HG03460 (cell line): ENCODE data around the gene MYH9.
A peak's percentile ranks its signal among the peaks of the same experiment; 100 is the strongest.

Experiments
- ATAC-seq: cut with Tn5 transposase; IDR thresholded peaks from one replicate; pipeline ENCODE4 v1.9.1; 2021; ENCODE audit not compliant: unreplicated experiment

MYH9 gene

GRCh38 chr22:36386900-36387708, 663 bp downstream of the MYH9 start:
- no peak for ATAC-seq

- peak; percentile 26 for ATAC-seq
Observed at GRCh38 chr22:36386351-36386899, 1.3 kb downstream of the MYH9 start.

DNA sequence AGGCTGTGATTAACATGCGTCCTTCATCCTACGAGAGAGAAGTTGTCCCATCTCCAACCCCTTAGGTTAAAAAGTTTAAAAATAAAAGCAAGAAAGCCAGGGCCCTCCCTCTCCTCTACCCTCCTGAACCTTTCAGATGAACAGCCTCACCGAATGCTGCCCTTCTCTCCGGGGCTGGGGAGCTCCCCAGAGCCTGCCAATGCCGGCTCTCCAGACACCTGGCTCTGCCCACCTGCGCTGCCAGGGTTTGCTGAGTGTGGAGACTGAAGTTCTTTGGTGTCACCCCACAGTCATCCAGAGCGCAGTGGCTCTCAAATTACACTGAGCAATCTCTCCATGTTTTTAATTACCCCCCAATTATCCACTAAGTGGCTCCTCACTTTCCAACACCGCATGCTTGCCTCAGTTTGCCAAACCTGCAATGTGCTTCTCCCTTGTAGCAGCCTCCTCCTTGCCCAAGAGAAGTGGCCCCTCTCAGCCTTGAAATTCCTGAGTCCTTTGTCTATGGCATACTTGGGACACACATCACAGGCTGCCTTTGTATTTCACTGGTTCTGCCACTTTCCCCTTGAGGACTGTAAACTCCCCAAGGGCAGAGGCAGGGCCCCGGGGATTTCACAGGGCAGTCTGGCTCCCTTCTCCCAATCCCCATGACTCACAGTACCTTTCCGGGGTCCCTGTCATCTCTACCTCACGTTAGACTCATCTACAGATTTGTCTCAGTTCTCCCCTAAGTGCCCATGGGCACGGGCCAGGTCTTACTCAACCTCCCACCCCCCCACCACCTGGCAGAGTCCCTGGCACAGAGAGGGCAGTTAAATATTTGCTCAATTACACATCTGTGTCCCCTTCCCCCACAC, 2.0 kb downstream of the MYH9 start:
- ATAC-seq, result peak; percentile 7

GRCh38 chr22:36384766-36385481, 2.8 kb downstream of the MYH9 start:
- ATAC-seq, result no peak

- no peak for ATAC-seq
Observed at GRCh38 chr22:36383110-36383581, 4.6 kb downstream of the MYH9 start.

DNA sequence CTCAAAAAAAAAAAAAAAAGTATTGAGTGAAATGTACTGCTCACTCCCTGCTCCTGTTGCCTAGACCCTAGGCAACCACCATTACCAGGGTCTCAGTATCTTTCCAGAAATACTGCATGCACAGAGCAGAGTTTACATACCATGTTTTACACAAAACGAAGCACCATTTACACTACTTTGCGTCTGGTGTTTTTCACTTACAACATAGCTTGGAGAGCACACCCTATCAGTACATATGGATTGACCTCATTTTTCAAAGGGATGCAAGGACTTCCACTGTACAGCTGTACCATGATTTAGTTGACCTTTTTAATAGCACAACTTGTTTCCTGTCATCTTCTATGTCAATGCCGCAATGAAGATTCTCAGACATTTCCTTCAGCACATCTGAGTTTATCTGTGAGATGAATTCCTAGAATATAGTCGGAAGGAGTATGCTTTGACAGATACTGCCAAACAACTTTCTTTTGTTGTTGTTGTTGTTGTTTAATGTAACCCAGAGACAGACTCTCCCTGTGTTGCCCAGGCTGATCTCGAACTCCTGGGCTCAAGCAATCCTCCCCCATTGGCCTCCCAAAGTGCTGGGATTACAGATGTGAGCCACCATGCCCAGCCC, 6.1 kb downstream of the MYH9 start:
- no peak for ATAC-seq

- no peak for ATAC-seq
Observed at GRCh38 chr22:36379593-36380361, 8.0 kb downstream of the MYH9 start.

DNA sequence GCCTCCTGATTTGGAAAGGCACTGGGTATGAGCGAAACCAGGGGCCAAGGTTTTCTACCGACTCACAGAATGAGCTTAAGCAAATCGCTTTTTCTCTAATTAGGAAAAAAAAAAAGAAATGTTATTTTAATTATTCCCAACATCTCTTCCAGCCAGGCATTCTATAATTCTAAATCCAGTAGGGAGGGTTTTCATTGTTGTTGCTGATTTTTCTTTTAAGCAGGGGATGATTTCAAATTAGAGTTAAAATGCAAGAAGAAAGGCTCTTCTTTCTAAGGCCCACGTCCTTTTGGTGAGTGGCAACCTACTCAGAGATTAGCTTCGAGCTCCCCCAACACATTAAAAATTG, 8.9 kb downstream of the MYH9 start:
- ATAC-seq, result no peak

GRCh38 chr22:36378080-36378868, 9.5 kb downstream of the MYH9 start:
- no peak for ATAC-seq

DNA sequence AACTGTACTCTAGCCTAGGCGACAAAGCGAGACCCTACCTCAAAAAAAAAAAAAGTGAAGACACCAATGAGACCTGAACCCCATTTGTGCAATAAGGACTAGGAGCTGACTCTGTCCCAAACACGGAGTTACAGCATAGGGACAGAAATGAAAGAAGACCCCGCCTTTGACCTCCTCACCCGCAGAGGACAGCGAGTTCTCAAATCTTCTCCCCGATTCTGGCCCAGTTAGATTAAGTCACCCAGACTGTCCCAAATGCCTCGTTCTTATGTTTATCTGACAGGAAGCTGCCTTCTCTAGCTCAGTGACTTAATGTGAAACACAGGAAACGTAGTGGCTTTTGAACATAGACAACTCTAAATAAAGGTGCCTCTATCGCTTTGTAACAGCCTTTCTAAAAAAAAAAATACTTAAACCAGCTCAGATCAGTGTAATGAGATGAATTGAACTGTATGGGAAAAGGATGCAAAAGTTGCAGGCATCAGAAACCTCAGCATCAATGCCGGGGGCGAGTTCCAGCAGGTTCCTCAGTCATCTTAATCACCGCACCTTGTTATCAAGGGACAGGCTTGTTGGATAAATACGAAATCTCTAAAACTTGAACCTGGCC, 10.6 kb downstream of the MYH9 start:
- ATAC-seq, result no peak

DNA sequence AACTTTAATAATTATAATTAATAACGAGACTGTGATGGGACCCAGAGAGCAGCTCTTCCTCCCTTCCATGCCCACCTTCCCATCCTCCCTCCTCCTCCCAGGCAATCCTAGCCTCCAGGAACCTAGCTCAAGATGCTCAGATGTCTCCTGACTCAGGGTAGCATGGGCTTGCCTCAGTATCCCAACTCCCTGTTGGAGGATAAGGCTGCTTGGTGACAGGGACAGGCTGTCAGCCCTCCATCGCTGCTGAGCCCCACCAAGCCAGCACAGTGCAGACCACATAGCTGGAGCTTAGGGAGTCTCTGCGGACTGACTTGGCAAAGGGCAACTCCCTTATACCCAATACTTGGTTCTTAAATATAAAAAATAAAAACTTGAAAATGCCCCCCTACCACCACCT, 11.5 kb downstream of the MYH9 start:
- ATAC-seq, result no peak

- ATAC-seq, result no peak
Observed at GRCh38 chr22:36375071-36375980, 12.4 kb downstream of the MYH9 start.

DNA sequence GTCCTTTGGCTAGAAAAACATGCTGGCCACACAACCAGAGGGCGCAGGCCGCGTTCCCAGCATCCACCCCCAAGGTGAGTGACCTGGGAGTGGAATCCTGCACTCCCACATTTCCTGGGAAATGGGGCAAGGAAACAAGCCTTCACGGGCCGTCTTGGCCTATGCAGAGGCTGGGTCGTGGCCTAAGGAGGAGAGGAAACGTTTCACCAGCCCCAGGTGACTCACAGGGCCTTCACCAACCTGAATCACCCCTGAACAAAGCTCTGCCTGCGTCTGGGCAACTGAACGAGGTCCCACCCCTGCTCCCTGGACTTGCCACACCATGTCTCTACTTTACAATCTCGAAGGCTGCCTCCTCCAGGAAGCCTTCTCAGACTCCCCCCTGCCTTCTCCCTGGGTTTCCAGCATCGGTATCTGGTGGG, 13.2 kb downstream of the MYH9 start:
- no peak for ATAC-seq

- no peak for ATAC-seq
Observed at GRCh38 chr22:36373258-36373579, 14.5 kb downstream of the MYH9 start.

GRCh38 chr22:36371920-36372319, 15.8 kb downstream of the MYH9 start:
- ATAC-seq, result no peak

DNA sequence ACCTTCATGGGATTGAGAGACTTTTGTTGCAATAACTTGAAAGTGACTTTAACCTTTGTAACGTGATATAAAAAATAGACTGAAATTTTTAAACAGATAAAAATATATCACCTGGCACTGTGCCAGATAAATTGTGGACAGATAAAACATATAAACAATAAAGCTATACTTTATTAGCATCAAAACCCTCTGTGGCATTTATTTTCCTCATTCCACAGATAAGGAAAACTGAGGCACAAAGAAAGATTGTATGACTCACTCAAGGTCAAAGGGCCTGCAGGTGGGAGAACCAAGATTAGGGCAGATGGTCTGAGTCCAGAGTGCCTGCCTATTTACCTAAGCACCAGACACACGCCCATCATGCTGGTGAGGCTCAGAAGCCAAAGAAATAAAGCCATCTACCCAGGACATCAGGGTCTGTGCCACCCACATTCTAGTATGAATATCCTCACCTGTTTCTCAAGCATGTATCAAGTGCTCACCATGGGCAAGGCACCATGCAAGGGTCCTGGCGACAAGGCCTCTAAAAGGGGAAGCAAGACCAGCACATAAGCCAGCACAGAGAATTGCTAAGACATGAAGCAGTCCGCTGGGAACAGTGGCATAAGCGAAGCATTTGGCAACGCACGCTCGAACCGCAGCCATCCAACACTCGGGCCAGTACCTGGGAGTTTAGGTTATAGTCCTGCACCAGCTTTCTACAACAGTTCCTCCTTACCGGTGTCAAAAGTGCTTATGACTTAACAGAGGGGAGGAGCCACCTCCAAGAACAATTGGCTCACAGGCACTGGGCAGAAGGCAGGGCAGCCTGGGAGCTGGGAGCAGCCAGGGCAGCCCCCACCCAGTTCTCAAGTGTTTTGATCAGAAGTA, 17.6 kb downstream of the MYH9 start:
- ATAC-seq, result no peak
